GM18861 (cell line): ENCODE results near the gene CADM1.
A peak's percentile ranks its signal among the peaks of the same experiment; 100 is the strongest.

Source experiments
- ATAC-seq: cut with Tn5 transposase; IDR thresholded peaks from one replicate; pipeline ENCODE4 v1.9.1; 2021; ENCODE audit not compliant: unreplicated experiment

CADM1 gene

DNA sequence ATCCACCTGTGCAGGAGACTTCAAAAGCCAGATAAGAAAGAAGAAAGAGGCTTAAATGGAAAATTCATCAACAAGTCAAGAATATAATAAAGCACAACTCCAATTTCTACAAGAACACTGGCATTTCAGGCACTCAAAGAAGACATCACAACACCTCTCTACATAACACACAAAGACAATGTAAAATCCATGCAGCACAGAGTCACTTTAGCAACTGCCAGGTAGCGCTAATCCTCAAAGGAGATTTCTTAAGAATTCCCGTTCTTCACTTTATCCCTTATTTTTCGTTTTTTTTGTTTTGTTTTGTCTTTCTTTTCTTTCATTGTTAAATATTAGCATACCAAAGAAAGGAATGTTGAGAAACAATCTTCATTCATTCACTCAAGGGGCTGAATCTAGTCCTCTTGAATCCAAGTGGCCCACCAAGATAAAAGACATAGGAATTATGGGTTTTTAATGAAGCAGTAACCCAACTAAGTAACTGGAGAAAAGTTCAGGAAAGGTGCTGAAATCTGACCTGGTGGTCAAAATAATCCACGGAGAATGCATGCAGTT is 95.0 kb downstream of the CADM1 start:
- ATAC-seq, result no peak

DNA sequence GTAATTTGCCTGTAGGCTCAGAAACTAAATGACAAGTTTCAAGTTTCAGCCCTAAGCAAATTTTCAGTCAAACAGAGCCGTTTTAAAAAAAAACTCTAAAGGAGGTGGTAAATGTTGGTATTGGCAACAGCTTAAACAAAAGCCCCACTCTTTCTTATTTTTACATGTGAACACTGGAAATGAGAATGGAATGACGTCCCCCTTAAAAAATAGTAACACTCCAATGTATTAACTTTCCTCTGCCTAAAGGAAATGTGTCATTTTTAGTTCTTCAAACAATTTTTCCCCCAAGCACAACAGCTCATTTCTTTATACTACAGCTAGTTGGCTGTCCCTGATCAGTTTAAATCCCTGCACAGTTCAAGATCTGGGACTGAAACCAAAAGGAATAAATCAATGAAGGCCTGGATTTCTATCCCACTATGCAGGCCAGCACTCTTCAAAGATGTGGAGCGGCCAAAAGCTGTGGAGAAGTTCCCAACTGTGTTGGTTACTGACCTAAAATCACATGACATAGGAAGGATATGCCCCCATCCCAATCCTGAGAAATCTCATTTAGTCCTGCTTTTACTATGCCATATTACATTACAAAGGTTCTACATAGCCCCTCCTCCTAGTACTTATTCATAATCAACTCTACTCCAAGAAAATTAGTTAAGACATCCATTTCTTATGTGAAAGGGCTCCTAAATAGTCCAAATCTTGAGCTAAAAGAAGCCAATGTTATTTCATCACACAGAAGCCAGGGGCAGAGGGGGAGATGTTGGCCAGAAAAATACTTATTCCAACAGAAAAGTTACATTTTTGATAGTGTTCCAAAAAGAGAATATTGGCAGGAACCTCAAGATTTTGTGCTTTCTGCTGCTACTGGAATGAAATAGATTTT is 95.9 kb downstream of the CADM1 start:
- ATAC-seq, result no peak

DNA sequence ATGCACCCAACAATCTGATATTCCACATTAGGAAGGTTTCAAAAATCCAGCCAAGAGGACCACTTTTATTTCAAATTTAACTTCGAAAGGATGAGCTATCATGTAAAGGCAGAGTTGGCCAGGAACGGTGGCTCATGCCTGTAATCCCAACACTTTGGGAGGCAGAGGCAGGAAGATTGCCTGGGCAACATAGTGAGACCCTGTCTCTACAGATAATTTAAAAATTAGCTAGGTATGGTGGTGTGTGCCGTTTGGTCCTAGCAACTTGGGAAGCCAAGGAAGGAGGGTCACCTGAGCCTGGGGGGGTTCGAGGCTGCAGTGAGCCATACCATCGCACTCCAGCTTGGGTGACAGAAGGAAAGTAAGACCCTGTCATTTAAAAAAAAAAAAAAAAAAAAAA is 96.7 kb downstream of the CADM1 start:
- no peak for ATAC-seq

DNA sequence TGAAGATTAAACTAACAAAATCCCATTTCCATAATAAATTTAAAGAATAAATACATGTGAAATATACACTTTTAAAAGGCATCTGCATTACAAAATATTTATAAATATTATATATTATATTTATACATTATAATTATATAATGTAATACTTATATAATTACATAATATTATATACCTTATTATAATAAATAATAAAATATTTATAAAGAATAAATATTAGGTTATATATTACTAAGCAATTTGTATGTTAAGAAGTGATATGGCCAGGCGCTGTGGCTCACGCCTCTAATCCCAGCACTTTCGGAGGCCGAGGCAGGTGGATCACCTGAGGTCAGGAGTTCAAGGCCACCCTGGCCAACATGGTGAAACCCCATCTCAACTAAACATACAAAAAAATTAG is 97.8 kb downstream of the CADM1 start:
- no peak for ATAC-seq

DNA sequence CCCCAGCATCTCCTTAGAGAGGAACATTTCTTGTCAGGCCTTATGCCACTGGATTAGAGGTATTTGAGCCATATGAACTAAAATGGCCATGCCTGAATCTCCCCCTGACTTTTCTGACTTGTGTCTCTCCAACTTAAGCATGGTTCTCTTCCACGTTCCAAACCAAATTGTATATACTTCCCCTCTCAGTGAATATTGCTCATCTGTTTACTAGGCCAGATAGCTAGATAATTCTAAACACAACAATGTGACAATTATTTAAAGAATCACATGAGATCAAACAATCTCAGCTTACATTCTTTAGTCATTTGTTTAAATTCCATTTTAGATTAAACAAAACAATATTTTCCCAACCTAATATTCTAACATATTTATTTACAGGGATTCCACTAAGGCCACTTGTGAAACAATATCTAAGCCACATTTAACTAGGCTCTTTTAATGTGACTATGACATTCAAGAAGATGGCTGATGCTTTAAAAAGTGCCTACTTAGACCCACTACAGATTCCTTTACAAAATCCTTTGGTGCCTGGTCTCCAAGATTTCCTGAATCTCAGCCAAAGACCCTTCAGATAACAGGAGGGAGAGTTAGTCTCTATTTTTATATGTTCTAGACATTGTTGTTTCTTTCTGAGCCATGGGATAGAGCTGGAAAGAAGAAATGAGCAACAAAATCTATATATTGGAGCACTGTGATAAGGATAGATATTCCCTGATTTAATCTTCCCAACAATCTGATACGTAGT is 105.7 kb downstream of the CADM1 start:
- ATAC-seq, result no peak

DNA sequence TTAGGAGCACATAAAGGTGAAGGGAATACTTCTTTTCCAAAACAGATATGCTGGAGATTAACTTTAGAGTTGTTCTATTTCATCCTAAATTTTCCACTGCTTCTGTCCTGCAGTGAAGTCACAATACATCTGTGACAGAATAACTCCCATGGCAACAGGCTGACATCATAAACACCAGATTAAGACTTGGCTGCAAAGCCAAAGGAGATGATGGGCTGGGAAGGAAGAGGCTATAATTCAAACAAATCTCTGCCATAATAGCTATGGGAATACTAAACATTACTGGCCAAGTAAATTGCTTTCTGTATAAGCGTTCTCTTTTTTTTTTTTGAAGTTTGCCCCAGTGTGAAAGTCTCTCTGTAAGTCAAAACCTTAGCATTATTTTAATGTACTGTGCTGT is 107.7 kb downstream of the CADM1 start:
- no peak for ATAC-seq

DNA sequence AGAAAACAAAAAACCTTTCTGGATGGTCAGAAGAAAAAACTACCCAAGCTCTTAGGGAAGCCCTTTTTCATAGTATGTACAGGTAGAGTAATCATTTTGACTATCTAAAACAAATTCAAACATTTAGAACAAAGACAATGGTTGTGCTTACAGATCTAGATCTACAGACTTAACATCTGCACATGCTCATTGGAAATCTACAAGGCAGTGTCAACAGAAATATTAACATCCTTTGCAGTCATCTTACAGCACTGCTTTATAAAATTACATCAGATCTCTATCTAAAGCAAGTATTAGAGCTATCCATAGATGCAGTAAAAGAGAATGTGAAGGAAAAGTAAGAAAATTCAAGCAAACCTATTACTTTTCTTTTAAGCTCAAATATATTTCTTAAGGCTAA is 110.3 kb downstream of the CADM1 start:
- ATAC-seq, result no peak

DNA sequence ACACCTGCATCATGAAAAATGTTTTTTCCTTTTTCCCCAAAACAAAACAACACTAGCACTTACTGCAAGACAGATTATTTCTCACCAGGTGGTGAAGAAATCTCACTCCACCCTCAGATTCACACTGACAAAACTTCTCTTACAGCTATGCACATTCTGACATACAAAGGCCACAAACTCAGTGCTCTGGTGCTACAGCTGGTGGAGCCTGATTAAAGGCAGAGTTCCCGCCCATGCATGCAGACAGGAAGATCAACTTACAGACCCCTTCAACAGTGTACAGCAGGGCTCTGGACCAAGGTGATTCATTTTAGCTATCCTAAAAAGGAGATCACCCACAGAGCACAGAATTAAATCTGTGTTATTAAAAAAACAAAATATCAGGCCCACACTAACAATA is 112.6 kb downstream of the CADM1 start:
- no peak for ATAC-seq

DNA sequence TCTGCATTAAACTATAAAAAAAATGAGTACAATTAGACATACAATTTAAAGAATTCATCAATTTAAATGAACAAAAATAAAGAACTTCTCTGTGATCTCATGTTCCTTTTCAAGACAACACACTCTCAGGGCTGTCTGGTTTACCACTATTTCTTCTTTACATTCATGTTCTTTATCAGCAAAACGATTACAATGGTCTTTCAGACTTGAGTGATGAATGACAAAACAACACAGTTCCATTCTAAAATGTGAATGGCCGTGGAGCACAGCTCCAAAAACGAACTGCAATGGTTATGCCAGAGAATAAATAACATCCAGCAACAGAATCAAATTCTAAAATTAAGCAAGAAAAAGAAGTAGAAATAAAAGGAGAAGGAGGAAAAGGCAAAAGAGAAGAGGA is 113.1 kb downstream of the CADM1 start:
- ATAC-seq, result no peak

DNA sequence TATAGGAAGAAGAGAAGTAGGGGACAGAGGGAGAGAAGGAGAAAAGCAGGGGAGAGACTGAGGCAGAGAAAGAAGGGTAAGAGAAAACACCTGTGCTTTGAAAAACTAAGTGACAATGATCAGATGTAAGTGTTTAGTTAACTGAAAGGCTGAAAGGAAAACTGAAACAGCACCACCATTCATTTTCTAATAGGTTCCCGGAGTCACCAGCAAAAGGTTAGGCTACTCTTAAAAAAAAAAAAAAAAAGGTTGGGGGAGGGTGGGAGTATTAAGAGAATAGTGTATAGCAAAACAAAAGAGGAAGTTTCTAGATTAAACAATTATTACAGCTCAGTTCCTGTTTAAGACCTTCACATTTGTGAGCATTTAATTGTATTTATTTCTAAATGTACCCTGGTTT is 113.8 kb downstream of the CADM1 start:
- no peak for ATAC-seq

DNA sequence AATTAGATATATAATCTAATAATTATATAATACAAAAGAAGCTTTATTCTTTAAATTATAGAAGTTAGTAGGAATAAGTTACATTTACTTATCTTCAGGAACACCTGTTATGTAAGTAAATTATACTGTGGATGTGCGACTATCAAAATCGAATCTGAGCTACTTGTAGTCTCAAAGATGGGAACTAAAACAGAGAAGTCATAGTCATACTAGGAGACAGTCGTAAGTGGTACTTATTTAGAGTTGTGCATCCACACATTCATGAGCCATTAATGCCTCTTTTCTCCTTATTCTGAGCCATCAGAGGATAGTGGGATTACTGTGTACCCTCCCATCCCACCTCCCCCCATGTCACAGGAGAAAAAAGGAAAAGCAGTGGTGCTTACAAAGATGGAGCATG is 114.4 kb downstream of the CADM1 start:
- ATAC-seq, result no peak

DNA sequence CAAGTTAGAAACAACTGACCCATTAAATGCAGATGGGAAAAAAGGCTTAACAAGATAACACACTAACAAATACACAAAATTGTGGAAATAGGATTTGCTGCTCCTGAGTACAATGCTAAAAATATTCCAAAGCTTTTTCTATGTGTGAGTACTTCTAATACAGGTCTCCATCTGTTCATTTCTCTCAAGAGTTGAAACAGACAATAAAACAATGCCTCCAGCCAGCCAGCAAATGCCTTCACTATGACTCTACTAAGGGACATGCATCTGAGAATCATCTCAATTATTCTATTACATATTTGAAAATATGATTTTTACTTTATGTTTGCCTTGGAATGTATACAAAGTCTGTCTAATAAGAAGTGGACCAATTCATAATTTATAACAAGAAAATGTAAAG is 119.0 kb downstream of the CADM1 start:
- ATAC-seq, result no peak

DNA sequence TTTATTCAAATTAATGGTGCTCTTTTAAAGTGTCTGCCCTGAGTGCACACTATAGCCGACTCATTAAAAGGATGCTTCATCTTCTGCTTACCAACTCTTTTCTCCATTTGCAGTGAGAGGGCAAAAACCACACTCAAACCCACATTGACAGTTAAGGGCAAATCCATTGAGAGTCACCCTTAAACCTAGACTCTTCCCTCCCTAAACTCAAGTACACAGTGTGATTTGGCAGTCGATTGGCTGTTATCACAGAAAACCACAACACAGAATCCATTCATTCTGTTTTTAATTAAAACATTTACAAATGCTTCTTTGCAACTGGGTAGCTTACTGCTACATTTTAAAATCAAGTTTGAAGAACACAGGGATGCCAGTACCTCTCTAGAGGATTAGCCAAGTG is 120.0 kb downstream of the CADM1 start:
- no peak for ATAC-seq

DNA sequence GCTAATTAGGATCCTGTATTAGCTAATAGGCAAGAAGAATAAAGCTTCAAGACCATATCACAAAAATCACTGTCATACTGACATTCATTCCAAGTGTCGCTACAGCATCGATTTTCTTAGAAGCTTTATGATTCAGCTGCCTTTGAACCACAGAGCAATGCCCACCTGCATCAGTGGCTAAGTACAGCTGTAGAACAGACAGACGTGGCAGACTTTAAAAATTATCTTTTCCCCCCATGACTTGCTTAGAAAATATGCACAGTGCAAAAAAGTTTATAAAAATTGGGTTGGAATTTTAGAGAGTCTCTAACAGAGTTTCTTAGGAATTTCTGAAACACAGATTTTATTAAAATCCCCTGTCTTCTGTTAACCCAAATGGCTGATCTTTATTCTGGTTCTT is 120.8 kb downstream of the CADM1 start:
- no peak for ATAC-seq

DNA sequence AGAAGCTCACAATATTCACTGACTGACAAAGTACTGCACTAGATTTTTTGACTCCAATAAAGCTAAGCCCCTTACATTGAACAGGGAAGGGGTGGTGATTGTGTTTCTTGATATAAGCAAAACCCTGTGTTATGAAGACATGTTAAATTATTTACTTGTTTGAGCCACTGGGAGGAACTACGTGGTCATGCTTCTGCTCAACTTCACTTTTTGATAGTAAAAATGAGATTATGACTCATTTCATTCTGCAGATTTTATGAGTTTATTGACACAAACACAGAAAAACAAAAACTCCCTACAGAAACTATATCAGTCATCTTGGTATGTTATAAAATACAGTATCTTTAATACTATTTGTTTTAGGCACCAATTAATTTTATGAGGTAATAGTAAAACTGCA is 124.7 kb downstream of the CADM1 start:
- peak; percentile 74 for ATAC-seq

DNA sequence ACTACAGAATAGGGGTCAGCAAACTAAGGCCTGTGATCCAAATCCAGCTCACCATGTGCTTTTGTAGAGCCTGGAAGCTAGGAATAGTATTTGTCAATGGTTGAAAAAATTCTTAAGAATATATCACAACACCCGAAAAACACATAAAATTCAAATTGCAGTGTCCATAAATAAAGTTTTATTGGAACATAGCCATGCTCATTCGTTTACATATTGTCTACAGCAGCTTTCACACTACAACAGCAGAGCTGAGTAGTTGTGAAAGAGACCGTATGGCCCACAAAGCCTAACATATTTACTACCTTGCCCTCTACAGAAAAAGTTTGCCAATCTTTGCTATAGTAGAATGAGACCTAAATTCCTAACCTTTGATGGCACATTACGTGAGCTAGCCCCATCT is 125.7 kb downstream of the CADM1 start:
- ATAC-seq, result no peak

DNA sequence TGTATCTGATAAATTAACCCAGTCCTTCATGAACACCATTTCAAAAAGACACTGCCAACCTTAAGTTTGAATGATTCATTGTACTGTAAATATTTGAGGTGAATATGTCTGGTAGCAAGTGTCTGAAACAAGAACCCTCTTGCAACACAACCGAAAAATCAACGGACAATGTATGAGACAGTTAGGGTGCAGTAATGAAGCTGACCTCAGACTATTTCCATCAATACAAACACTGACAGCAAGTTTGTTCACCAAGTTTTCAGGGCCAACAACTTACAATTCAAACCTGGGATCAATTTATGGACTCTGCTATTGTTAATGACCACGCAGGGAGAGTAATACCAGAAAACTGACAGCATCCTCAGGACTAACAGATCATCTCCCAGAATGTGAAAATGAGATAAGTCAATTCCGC is 126.3 kb downstream of the CADM1 start:
- ATAC-seq, result no peak

DNA sequence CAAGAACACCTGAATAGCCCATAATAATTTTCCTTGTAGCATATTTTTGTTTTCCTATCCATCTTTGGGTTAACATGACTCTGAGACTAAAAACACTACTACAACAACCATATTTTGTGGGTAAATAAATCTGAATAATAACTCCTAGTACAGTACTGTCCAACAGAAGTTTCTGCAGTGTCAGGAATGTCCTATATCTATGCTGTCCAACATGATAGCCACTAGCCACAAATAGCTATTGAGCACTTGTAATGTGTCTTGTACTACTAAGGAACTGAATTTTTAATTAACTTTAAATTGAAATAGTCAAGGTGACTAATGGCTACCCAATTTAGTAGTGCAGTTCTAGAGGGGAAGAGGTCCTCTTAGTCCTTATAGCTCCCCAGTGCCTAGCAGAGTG is 135.6 kb downstream of the CADM1 start:
- ATAC-seq, result no peak

DNA sequence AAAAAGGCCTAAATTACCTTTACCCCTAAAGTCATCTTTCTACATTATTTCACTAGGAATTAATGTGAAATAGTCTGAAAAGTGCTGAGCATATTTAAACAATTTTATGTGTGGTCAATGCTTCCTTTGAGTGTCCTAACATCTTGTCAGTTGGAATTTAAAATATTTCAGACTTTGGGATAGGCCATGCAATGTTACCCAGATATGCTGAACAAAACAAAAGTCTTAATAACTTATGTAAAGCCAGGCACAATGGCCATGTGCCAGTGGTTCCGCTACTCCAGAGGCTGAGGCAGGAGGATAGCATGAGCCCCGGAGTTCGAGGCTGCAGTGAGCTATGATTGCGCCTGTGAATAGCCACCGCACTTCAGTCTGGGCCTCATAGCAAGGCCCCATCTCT is 137.4 kb downstream of the CADM1 start:
- no peak for ATAC-seq

DNA sequence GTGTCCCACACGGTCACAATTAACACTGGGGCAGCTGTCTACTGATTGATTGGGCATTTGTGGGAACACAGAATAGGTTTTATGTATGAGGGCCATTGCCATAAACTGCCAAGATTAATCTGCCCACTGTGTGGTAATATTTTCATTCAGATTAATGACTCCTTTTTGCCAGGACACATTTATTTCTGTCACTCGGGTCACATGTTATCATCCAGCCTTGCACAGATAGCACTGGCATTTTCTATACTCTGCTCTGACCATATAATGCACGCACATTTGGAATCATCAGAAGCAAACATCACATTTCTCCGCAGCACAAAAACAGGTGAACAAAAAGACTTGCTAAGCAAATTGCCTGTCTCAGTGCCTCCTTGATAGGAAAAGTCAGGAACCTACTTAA is 138.3 kb downstream of the CADM1 start:
- ATAC-seq, result no peak

DNA sequence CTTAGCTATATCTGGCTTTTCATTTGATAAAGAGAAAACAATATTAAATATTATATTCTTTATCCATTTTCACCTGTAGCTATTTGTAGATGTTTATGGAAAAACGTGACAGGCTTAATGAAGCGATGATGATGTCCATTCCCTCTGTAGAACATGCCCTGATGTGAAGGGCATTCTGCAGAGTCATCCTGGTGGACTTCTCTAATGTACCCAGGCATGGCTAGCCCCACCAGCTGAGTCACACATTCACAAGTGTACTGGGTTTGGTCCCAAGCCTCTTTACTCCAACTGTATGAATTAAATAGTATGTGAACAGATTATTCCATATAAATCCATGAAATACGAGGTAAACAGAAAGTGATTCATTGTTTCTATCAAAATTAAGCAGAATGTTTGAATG is 139.3 kb downstream of the CADM1 start:
- ATAC-seq, result no peak

DNA sequence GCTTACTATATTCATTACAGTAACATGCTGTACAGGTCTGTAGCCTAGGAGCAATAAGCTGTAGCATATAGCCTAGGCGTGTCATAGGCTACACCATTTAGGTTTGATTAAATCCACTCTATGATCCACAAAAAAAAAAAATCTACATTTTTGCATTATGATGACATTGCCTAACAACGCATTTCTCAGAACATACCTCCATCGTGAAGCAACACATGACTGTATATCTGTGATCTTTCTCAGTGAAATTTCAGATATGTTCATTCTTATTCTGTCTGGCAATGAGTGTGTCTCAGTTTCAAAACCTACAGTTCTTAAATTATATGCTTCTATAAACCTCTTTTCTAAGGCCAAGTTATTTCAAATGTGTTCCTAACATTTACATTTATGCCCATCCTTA is 140.3 kb downstream of the CADM1 start:
- no peak for ATAC-seq
